ENCODE measurements around the gene MORC3.
"Not testable (repeated sequence)": the region's sequence is repeated elsewhere in the genome, so short reads cannot be mapped to it uniquely, and the experiment has no call there.

Gene MORC3

GRCh38 chr21:36325373-36326010 is 5.5 kb downstream of the MORC3 start:
- DNase-seq: no peak

- no peak for DNase-seq
These were observed 10.9 kb downstream of the MORC3 start for GRCh38 chr21:36330904-36331303.

- DNase-seq: no peak
These were observed 17.1 kb downstream of the MORC3 start for GRCh38 chr21:36337099-36337509.

DNA sequence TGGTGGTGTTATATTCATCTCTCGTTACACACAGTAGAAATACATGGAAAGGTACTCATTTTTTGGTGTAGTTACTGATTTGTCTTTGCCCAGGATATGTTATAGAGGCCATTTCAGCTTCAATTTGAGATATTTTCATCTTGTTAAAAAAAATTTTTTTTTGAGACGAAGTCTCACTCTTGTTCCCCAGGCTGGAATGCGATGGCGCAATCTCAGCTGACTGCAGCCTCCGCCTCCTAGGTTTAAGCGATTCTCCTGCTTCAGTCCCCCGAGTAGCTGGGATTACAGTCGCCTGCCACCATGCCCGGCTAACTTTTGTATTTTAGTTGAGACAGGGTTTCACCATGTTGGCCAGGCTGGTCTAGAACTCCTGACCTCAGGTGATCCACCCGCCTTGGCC is 19.0 kb downstream of the MORC3 start:
- no peak for DNase-seq

- DNase-seq: not testable (repeated sequence)
These were observed 22.6 kb downstream of the MORC3 start for GRCh38 chr21:36342581-36342980.

- no peak for DNase-seq
These were observed 24.9 kb downstream of the MORC3 start for GRCh38 chr21:36344931-36345330.

DNA sequence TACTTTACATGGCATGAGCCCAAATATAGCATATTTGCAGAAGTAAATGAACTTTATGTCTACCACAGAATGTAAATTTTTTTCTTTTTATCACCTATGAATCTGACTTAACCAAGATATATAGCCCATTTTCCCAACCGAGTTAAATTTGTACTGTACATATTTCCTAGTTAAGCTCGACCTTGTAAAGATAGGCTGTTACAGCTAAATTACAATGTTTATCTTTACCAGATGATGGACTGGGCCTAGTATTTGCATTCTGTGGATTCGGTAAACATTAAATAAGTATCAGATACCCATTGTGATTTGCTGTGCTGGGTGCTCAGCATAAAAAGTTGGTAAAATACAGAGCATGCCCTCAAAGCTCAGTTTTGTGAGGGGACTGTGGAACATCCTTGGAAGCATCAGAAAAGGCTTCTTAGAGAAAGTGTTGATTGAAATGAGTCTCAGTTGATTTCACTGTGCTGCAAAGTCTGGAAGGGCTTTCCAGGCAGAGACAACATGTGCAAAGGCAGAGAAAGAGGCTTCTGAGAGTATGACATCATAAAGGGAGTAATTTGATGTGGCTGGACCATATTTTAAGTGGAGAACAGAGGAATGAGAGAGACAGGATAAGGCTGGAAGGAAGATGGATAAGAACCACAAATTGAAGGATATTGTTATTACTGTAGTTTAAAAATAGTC is 27.4 kb downstream of the MORC3 start:
- DNase-seq: no peak

- no peak for DNase-seq
These were observed 27.9 kb downstream of the MORC3 start for GRCh38 chr21:36347962-36348328.

DNA sequence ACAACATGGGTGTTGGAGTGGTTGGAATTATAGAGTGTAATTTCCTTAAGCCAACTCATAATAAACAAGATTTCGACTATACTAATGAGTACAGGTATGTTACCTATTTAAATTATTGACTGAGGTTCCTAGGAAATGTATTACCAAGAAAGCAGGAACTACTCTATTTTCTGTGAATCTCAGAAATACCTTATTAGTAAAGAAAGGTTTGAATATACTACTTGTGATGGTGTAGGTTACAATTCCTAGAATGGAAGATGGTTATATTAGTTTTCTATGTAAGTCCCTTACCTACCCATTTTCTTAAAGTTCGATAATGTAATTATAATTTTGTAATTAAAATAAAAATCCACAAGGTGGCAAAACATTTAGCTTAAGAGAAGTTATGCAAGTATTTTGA is 29.3 kb downstream of the MORC3 start:
- DNase-seq: no peak

GRCh38 chr21:36350282-36350910 is 30.4 kb downstream of the MORC3 start:
- DNase-seq: no peak

DNA sequence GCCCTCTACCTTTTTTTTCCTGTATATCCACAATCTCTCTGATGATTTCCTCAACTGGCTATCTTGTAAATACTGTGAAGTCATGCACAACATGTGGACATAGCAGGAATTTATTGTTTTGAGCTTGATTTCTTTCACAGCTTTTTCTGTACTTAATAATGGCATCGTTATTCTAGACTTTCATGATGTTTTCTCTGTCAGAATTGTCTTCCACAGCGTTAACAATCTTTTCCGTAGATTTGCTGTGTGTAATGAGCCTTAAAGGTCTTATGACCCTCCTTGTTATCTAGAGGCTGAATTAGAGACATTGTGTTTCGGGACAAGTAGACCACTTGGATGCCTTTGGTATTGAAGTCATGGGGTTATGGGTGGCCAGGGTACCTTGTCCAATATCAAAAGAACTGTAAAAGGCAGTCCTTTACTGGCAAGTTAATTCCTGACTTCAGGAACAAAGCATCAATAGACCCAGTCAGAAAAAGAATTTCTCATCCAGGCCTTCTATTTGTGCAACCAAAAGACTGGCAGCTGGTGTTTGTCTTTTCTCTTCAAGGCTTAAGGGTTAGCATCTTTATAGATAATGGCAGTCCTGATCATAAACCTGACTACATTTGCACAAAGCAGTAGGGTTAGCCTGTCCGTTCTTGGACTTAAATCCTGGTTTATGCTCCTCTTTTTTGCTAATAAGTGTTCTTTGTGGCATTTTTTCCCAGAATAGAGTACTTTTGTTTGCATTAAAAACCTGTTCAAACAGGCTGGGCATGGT is 35.1 kb downstream of the MORC3 start:
- no peak for DNase-seq

- no peak for DNase-seq
These were observed 35.9 kb downstream of the MORC3 start for GRCh38 chr21:36355868-36356267.

DNA sequence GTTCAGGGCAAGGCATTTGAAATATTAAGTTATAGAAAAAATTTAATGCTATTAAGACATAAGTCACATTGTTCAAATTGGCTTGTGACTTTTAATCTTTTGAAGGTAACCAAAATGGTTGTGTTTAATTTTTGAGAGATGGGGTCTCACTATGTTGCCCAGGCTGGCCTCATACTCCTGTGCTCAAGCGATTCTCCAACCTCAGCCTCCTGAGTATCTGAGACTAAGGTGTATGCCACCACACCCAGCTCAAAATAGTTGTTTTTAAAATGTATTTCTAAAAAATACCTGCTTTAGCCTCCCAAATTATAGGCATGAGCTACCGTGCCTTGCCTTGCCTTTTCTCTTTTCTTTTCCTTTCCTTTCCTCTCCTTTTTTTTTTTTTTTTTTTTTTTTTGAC is 39.2 kb downstream of the MORC3 start:
- no peak for DNase-seq

- no peak for DNase-seq
These were observed 49.2 kb downstream of the MORC3 start for GRCh38 chr21:36369064-36369685.

GRCh38 chr21:36375994-36376393 is 56.0 kb downstream of the MORC3 start:
- DNase-seq: no peak

DNA sequence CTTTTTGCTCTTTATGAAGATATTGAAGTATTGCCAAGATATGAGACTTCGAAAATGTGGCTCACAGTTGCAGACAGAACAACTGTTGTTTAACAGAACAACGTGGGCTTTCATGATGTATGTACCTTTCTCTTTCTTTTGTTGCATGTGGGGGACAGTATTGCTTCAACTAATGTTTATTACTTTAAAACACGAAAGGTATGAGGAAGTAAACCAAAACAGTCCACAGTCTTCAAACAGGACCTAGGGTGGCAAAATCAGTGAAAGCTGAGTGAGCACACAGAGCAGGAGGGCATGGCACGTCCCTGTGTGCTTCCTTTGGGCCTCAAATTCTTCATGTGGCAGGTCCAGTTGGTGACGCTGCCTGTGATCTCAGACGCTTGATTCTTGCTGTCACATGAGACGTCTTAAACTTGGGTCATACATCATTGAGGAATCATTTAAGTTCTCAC is 57.4 kb downstream of the MORC3 start:
- no peak for DNase-seq

DNA sequence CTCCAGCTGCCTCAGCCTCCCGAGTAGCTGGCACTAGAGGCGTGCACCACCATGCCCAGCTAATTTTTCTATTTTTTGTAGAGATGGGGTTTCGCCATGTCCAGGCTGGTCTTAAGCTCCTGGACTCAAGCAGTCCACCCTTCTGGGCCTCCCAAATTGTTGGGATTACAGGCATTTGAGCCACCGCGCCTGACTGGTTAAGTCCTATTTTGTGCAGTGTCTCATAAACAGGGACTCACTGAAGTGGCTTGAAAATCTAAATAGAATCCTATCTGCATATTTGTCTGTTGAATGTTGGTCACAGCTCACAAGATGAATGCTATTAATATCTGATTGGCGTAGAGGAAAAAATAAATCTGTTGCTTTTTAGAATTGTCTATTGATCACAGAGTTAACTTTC is 59.3 kb downstream of the MORC3 start:
- no peak for DNase-seq

GRCh38 chr21:36381841-36382589 is 62.0 kb downstream of the MORC3 start:
- no peak for DNase-seq

- not testable (repeated sequence) for DNase-seq
These were observed 62.7 kb downstream of the MORC3 start for GRCh38 chr21:36382722-36383121.

GRCh38 chr21:36384885-36385232 is 64.9 kb downstream of the MORC3 start:
- no peak for DNase-seq

- DNase-seq: peak; percentile 63
These were observed 65.4 kb downstream of the MORC3 start, which contains the start of gene CHAF1B for GRCh38 chr21:36385233-36386030. Gene CHAF1B, plus strand, starts transcription at chr21:36385392. Its CDS starts 745 bp downstream, at chr21:36386137.
